Measurements from ENCODE around the gene RASSF7.
A peak's percentile ranks its signal among the peaks of the same experiment; 100 is the strongest.
"Not testable (repeated sequence)": the region's sequence is repeated elsewhere in the genome, so short reads cannot be mapped to it uniquely, and the experiment has no call there.

Gene RASSF7

DNA sequence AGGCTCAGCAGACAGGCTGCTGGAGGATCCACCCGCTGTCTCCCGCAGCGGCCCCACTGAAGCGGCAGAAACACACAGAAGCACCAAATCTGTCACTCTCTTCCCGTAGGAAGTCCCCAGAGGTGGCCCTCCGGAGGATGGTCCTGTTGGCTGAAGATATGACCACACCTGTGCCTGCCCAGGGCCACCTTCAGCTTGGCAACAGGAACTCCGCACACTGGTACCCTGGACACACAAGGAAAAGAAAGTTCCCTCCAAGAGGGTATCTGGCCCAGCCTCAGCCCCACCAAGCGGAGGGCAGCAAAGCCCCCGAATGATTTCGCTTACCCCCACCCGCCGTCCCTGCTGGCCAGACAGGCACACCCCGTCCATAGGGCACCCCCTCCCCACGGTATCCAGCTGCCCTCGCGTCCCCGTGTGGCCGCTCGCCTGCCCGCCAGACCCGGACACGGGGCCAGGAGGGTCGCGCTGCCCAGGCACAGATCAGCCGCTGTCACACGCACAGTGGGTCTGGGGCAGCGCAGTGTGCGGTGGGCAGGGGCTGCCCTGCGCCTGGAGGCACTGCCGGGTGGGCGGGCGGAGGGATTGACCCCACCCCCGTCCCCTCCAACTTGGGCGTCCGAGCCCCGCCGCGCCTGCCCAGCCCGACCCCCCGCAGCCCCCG, 7.0 kb downstream of the RASSF7 start:
- no peak for DNase-seq

- DNase-seq: peak; percentile 60
These were observed 7.8 kb downstream of the RASSF7 start for GRCh38 chr11:568306-569157.

DNA sequence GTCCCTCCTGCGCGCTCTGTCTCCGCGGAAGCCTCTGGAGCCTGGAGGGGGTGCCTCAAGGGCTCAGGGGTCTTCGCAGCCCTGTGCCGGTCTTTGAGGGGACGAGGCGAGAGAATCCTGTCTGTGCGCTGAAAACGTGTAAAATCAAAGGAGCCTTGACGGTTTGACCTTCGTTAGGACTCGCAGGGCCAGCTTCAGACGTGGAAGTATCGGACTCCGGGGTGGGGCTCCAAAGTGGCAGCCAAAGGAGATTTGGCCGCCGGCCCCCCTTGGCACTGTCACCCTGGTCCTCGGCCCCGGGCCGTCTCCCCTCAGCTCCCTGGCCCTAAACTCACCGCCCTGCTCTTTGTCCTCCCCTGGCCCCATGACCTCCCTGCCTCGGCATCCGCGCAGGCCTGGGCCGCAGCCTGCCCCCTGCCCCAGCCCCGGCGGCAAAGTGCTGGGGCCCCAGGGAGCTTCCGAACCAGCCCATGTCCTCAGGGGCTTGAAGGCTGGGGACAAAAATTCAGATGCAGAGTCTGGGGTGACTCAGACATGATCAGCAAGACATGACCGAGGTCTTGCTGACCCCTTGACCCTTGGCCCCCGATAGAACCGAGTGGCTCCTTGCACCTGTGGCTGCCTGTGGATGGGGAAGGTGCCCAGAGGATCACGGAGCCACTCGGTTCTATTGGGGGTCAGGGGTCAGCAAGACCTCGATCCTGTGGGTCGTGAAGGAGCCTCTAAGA, 8.6 kb downstream of the RASSF7 start:
- DNase-seq: no peak

DNA sequence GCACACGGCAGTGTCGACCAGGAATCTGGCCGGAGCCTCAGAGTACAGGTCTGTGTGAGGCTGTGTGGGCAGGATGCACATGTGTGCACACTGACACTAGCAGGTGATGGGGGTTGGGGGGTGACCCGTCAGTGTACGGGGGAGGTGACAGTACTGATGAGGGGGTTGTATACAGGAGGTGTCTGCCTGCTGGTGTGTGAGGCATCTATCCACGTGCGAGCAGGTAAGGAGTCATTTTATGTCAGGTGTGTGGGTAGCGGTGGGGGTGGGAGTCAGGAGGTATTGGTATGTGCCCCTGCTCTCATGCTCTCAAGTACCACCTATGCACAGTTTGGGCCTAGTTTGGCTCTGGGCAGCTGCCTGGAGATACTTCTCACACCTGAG, 11.0 kb downstream of the RASSF7 start:
- DNase-seq: no peak

DNA sequence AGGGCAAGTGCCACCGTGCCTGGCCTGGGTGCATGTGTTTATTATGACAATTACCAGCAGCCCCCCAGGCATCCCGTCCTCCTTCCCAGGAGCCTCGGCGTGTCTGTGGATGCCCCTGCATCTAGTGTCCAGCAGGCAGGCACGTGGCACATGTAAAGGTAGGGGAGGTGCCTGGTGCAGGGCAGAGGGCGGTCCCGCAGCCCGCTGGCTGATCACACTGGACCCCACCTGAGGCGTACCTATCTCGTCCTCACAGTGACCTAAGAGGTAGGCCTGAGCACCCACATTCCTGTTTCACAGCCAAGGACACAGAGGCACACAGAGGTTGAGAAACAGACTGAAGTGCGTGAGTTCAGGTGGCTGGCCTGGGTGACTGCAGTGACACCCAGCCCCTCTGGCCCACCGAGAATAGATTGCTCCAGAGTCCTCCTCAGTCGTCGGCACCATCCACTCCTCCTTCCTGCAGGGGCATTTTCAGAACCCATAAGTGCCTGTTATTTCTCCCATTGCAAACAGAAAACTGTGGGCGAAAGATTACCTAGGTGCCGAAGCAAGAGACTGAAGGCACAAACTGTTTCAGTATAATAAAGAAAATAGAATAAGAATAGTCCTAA, 12.5 kb downstream of the RASSF7 start:
- DNase-seq: no peak

DNA sequence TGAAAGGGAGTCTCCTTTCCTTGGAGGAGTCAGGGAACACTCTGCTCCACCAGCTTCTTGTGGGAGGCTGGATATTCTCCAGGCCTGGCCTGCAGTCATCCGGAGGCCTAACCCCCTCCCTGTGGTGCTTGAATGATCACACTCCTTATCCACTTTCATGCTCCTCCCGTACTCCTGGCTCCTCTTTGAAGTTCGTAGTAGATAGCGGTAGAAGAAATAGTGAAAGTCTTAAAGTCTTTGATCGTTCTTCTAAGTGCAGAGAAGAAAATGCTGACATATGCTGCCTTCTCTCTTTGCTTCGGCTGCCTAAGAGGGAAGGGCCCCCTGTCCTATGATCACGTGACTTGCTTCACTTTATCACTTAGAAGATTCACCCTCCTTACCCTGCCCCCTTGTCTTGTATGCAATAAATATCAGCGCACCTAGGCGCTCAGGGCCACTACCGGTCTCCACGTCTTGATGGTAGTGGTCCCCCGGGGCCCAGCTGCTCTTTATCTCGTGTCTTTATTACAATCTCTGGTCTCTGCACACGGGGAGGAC, 13.3 kb downstream of the RASSF7 start:
- DNase-seq: not testable (repeated sequence)

DNA sequence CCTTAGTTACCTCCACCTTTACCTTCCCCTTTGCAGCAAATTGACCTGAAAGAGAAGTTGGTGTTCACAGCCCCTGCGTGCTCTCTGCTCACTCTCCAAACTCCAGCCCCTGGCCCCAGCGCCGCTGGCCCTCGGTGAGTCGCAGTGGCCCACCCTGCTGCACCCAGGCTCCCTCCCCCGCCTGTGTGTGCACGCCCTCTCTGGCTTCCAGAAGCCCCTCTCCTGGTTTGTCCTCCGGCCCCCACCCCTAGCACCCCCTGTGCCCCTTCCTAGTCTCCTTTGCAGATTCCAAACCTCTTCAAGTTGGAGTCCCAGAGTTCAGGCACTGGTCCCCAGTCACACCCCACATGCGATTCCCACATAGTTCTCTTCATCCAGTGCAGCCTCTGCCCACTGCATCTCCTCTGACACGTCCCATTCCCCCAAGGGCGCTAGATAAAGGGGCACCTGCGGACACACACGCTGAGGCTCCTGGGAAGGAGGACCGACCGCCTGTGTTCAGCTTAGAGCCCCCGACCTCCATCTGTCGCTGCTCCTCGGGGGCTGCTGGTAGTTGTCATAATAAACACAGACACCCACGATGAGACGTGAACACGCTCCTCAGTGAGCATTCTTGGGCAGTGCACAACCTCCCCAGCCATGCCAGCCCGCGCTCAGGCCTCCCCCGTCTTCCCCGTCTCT, 14.0 kb downstream of the RASSF7 start:
- no peak for DNase-seq

- no peak for DNase-seq
These were observed 14.7 kb downstream of the RASSF7 start for GRCh38 chr11:575313-575995.

DNA sequence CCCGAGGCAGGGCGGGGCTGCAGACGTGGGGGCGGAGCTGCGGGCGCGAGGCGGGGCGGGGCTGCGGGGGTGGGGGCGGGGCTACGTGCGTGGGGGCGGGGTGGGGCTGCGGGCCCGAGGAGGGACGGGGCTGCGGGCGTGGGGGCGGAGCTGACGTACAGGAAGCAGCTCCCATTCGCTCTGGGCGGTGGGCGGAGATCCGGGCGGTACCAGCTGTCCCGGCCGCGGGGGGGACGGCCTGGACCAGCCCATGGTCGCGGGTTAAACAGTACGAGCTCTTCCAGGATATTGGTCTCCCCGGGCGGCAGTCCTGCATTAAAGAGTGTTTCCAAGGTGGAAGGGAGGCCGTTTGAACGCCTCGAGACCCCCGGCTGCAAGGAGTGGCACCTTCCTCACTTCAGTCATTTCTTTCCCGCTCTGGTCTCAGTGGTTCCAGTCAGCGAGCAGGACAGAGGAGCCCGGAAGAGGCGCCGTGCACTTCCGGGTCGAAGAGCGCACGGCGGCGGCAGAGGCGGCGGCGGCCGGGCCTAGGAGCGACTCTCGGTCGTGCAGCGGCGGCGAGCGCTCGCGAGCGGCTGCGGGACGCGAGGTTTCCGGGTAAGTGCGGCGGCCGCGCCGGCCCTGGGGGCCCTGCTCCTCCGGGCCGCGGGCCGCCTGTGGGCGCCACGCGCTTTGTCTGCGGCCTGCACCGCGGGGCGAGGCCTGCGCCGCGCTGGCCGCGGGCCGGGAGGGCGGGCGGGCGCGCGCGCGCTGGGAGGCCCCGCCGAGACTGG, 15.4 kb downstream of the RASSF7 start, which contains the start of gene PHRF1:
Gene PHRF1, plus strand, starts transcription at position 475 of the 773 bp plus-strand sequence. CDS start 5,043 bp downstream, outside the sequence.
- peak; percentile 79 for DNase-seq

- DNase-seq: no peak
These were observed 16.2 kb downstream of the RASSF7 start for GRCh38 chr11:576811-577610.

DNA sequence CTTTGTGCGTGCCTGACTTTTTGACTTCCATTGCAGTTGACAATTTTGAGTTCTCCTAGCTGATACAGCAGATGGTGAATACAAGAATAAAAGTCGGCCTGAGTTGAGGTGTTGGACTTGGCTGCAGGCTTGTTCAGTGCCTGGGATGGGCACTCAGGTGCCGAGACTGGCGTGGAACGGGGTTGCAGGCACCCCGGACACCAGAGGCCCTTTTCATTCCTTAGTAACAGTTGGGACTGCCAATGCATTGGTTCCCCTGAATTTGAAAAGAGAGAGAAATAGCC, 16.8 kb downstream of the RASSF7 start:
- no peak for DNase-seq

GRCh38 chr11:578276-579035, 17.7 kb downstream of the RASSF7 start:
- no peak for DNase-seq

DNA sequence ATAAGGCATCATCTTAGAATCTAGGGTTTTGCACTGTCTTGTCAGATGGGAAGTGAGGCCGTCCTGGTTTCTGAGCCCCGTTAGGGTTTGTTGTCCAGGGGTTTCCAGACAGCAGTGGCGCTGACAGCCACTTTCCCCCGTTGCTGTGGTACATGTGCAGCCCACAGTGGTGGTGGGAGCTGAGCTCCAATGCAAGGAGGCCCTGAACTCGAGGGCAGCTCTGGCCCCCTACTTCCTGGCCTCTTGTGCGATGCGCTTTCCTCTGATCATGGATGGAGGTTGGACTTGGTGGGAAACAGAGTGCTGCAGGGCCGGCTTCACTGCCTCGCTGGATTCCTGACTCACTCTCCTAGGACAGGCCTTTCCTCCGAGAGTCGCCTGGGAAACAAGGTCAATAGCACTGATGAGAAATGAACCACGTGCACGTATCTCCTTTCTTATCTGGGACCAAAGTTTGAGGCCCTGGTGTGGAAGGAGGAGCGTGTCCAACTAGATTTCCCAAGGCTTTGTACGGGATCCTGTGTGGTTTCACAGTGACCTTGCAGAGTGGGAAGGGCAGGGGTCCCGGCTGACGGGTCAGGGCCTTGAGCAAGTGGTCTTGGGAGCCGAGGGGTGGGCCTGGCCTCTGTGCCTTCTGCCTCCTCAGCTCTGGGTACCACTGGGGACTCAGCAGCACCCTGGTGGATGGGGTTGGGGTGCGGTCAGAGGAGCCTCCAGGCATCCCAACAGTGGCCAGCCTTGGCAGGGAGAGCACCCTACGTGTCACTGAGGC, 19.2 kb downstream of the RASSF7 start:
- no peak for DNase-seq

- no peak for DNase-seq
These were observed 20.6 kb downstream of the RASSF7 start for GRCh38 chr11:581342-581741.

GRCh38 chr11:581752-582151, 21.0 kb downstream of the RASSF7 start:
- no peak for DNase-seq

GRCh38 chr11:584287-584686, 23.5 kb downstream of the RASSF7 start:
- no peak for DNase-seq

DNA sequence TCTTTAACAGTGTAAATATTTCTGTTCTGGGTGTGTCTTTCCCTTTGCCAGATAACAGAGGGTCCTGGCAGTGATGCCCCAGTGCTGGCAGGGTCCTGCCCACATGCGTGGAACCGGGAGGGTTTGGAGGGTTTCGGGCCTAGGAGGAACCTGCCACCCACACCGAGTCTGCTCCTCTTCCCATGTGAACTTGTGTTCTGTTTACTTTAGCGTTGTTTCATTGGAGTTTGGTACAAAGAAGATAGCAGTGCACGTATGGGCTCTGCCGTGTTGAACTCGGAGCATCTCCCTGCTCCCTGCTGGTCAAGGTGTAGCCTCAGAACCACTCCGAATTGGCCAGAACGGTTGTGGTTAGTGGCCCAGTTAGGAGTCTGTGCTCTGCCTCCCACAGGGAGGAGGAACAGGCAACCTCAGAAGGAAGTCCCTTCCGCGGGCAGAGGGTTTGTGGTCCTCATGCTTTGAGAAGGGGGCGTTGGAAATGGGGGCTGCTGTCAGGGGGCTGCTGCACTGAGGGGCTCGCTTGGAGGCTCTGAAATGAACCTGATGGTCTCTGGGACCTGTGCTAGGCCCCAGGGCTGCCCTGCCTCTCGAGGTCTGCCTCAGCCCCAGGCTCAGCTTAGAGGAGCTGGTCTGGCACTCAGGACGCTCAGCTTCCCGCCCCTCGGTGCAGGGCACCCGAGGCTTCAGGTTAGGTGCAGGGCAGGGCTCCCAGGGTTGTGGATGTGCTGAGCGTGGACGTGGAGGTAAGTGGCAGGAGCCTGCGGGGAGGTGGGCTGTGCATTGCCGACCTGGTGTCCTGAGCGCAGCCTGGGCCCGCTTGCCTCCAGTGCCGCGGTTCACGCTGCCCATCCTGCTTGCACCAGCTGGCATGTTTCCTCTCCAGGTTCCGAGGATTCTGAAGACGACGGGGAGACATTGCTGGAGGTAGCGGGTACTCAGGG, 25.9 kb downstream of the RASSF7 start:
- no peak for DNase-seq

All from NCI-H1694 (cell line).